ENCODE measurements around the gene C1QL2. TPM values are rescaled to one million over a fixed set of nuclear protein-coding genes. Genes with fewer than 3 reads are reported as not detected.
A peak's percentile ranks its signal among the peaks of the same experiment; 100 is the strongest.

Gene C1QL2
- total and polyA plus RNA-seq, 2 experiments from 2014 or later, result 0.30 TPM; not detected in 1

DNA sequence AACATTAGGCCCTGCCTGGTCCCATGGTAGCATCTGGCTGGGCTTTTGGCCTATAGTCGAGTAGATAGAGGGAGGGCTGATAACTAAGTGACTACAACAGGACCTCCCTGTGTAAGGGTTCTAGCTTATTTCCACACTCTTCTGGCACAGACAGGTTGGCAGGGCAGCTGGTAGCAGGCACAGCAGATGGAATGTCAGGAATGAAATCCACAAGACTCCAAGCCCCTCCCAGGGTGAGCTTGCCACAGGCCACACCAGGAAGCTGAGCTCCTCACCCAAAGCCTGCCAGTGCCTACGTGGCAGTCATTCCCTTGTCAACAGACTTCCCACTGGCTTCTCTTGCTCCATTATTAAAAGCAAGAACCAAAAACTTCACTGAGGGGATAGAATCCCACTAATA, 20.7 kb upstream of the C1QL2 start:
- TF ChIP-seq, protein P1, sequence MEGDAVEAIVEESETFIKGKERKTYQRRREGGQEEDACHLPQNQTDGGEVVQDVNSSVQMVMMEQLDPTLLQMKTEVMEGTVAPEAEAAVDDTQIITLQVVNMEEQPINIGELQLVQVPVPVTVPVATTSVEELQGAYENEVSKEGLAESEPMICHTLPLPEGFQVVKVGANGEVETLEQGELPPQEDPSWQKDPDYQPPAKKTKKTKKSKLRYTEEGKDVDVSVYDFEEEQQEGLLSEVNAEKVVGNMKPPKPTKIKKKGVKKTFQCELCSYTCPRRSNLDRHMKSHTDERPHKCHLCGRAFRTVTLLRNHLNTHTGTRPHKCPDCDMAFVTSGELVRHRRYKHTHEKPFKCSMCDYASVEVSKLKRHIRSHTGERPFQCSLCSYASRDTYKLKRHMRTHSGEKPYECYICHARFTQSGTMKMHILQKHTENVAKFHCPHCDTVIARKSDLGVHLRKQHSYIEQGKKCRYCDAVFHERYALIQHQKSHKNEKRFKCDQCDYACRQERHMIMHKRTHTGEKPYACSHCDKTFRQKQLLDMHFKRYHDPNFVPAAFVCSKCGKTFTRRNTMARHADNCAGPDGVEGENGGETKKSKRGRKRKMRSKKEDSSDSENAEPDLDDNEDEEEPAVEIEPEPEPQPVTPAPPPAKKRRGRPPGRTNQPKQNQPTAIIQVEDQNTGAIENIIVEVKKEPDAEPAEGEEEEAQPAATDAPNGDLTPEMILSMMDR (IDR thresholded peaks at IDR 0.05; ENCODE audit: low read depth, low read length), result no peak
- no peak overlapping the region for H3K27ac ChIP-seq
- peak in 1 of 2 donors; percentile 25 for DNase-seq (ENCODE audit: low read depth in 1 of 2, low spot score in 1 of 2)
- no peaks in the 10 kb centered on the region for H3K27me3 ChIP-seq
- no peak overlapping the region for H3K4me3 ChIP-seq
- H3K36me3 ChIP-seq, result no peaks in the 10 kb centered on the region
- H3K4me1 ChIP-seq (ENCODE audit: low read depth), result no peaks in the 10 kb centered on the region
- H3K9me3 ChIP-seq (ENCODE audit: low read depth), result no peaks in the 10 kb centered on the region

GRCh38 chr2:119178776-119179175, 20.2 kb upstream of the C1QL2 start:
- Histone ChIP-seq H3K4me1 (ENCODE audit: low read depth) (no peaks in the 10 kb centered on the region), H3K4me3 (no peak overlapping the region), H3K27me3 (no peaks in the 10 kb centered on the region), H3K36me3 (no peaks in the 10 kb centered on the region), H3K9me3 (ENCODE audit: low read depth) (no peaks in the 10 kb centered on the region), H3K27ac (no peak overlapping the region)
- TF ChIP-seq, protein P1 (IDR thresholded peaks at IDR 0.05; ENCODE audit: low read depth, low read length), result no peak
- no peak for DNase-seq (ENCODE audit: low read depth in 1 of 2, low spot score in 1 of 2)

DNA sequence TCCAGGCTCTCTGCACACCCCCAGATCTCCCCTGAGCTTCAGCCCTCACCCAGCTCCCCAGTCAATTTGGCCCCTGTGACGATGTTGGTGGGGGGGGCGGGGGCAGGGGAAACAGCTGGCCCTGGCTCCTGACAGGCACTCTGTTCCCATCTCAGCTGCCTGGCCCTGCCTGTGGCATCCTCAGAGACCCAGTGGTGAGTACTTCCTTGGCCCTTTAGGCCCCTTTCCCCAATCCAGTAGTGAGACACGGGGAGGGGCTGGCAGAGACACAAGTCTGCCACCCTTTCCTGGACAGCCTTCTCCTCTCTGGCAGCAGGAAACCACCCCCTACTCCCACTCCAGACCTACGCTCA, 19.3 kb upstream of the C1QL2 start:
- H3K9me3 ChIP-seq (ENCODE audit: low read depth), result no peaks in the 10 kb centered on the region
- DNase-seq (ENCODE audit: low read depth in 1 of 2, low spot score in 1 of 2), result no peak

DNA sequence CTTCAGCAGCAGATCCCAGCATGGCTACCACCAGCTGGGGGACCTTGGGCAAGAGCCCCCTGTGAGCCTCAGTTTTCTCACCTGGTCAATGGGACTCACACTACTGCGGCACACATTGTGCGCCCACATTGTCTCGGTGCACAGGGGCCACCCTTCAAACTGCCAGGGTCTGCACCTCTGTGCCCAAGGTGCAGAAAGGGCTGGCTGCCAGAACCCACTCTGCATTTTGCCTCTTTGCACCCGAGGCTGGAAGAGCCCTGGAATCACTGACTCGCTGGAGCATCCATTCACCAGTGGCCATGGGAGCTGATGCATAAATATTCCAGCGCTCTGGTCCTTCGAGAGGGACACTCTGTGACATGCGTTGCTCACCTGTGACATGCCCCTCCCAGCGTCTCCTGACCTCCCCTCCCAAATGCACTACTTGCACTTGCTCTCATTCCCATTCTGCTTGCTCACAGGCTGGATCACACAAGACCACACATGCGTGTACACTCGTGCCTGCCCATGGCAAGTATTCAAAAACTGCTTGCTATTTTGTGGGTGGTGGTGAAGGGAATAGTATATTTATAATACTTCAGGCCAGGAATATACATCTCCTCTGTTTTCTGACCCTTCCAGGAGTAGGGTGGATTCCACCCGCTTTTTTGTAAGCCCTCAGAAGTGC, 18.8 kb upstream of the C1QL2 start:
- TF ChIP-seq, protein P1 (IDR thresholded peaks at IDR 0.05; ENCODE audit: low read depth, low read length), result no peak
- no peak overlapping the region for H3K27ac ChIP-seq
- H3K27me3 ChIP-seq, result no peaks in the 10 kb centered on the region
- no peaks in the 10 kb centered on the region for H3K36me3 ChIP-seq
- H3K4me1 ChIP-seq (ENCODE audit: low read depth), result no peaks in the 10 kb centered on the region
- H3K9me3 ChIP-seq (ENCODE audit: low read depth), result no peaks in the 10 kb centered on the region
- H3K4me3 ChIP-seq, result no peak overlapping the region
- DNase-seq (ENCODE audit: low read depth in 1 of 2, low spot score in 1 of 2), result no peak

More for the DNA sequence above, 19.3 kb upstream of the C1QL2 start:
- H3K4me1 ChIP-seq (ENCODE audit: low read depth), result no peaks in the 10 kb centered on the region
- no peaks in the 10 kb centered on the region for H3K36me3 ChIP-seq
- H3K27me3 ChIP-seq, result no peaks in the 10 kb centered on the region
- no peak overlapping the region for H3K27ac ChIP-seq
- TF ChIP-seq, protein P1 (IDR thresholded peaks at IDR 0.05; ENCODE audit: low read depth, low read length), result no peak
- H3K4me3 ChIP-seq, result no peak overlapping the region

DNA sequence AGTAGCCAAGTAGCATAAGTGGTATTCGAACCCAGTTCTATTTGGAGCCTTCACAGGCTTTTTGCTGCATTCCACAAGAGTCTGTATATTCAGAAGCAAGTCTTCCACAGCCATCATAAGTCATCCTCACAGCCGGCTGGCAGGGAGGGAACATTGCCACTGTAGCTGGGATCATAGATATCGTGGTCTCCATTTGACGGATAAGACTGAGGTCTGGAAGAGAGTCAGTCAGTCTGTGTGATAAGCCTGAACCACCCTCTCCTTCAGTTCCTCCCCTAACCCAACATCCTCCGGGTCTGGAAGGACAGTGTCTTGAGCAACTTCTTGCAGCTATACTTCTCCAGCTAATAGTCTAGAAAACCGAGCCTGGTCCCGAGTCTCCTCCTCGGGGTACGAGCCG, 17.0 kb upstream of the C1QL2 start:
- TF ChIP-seq, protein P1 (IDR thresholded peaks at IDR 0.05; ENCODE audit: low read depth, low read length), result no peak

More for the DNA sequence above, 17.0 kb upstream of the C1QL2 start:
- Histone ChIP-seq H3K9me3 (ENCODE audit: low read depth) (no peaks in the 10 kb centered on the region), H3K27me3 (peaks cover under 1% of the 10 kb centered on the region), H3K4me1 (ENCODE audit: low read depth) (no peaks in the 10 kb centered on the region), H3K36me3 (no peaks in the 10 kb centered on the region), H3K27ac (no peak overlapping the region), H3K4me3 (no peak overlapping the region)
- peak in 1 of 2 donors; percentile 15 for DNase-seq (ENCODE audit: low read depth in 1 of 2, low spot score in 1 of 2)

Measured in cardiac muscle cell (in vitro differentiated cells and primary cell).